ENCODE data around the gene SDF2L1.

The SDF2L1 gene

DNA sequence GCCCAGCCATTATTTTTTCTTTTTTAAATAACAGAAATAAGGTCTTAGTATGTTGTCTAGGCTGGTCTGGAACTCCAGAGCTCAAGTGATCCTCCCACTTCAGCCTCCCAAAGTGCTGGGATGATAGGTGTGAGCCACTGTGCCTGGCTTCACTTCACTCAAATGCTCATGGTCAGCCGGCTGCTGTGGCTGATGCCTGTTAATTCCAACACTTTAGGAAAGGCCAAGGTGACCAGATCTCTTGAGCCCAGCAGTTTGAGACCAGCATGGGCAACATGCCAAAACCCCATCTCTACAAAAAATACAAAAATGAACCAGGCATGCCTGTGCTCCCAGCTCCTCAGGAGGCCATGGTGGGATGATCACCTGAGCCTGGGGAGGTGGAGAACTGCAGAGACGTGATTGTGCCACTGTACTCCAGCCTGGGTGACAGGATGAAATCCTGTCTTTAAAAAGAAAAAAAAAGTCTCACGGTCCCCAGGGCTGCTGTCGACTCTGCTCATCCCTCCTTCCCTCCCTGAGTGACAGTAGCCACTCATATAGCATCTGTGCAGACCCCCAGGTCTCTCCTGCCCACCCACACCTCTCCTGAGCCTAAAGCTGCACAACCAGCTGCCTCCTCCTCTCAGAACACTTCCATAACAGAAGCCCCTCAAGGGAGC is 15.9 kb upstream of the SDF2L1 start:
- H3K4me3 ChIP-seq (ENCODE audit: low read depth, low read length) = no peak overlapping the region
- no peak for DNase-seq (ENCODE audit: low read depth)
- in situ Hi-C loops (cut with HindIII; ENCODE audit: low sequenced_read_pairs) = no loop called here
- TF ChIP-seq, protein P1, sequence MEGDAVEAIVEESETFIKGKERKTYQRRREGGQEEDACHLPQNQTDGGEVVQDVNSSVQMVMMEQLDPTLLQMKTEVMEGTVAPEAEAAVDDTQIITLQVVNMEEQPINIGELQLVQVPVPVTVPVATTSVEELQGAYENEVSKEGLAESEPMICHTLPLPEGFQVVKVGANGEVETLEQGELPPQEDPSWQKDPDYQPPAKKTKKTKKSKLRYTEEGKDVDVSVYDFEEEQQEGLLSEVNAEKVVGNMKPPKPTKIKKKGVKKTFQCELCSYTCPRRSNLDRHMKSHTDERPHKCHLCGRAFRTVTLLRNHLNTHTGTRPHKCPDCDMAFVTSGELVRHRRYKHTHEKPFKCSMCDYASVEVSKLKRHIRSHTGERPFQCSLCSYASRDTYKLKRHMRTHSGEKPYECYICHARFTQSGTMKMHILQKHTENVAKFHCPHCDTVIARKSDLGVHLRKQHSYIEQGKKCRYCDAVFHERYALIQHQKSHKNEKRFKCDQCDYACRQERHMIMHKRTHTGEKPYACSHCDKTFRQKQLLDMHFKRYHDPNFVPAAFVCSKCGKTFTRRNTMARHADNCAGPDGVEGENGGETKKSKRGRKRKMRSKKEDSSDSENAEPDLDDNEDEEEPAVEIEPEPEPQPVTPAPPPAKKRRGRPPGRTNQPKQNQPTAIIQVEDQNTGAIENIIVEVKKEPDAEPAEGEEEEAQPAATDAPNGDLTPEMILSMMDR (IDR thresholded peaks at IDR 0.05; ENCODE audit: low read depth, low read length, missing control alignments) = no peak

DNA sequence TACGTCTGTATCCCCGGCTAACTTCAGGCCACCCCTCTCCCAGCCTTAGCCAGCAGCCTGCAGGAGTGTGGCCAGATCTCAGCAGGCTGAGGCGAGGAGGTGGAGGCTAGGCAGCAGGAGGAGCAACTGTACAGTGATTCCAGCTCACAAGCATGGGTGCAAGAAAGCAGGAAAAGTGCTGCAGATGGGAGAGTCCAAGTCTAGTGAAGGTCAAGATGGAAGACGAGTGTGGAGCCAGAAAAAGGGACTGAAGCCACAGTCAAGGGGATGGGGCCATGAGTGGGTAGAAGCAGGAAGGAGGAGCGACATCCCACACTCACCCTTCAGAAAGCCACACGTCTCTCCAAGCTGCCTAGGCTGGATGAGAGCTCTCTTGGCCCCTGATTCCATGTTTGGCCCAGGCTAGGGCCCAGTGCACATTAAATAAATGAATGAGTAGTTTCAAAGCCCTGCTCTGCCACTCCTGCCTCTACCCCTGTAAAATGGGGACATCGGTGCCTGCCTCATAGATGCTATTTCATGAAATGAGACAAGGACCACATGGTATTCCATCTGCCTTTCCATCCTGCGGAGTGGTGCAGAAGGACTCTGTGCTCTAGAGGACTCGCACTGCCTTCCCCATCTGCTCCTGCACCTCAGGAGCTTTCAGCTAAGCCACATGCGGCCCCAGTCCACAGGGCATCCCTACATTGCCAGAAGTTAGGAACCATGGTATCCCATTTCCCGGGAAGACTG is 15.2 kb upstream of the SDF2L1 start:
- H3K4me3 ChIP-seq (ENCODE audit: low read depth, low read length) = no peak overlapping the region
- TF ChIP-seq, protein P1 (IDR thresholded peaks at IDR 0.05; ENCODE audit: low read depth, low read length, missing control alignments) = no peak

DNA sequence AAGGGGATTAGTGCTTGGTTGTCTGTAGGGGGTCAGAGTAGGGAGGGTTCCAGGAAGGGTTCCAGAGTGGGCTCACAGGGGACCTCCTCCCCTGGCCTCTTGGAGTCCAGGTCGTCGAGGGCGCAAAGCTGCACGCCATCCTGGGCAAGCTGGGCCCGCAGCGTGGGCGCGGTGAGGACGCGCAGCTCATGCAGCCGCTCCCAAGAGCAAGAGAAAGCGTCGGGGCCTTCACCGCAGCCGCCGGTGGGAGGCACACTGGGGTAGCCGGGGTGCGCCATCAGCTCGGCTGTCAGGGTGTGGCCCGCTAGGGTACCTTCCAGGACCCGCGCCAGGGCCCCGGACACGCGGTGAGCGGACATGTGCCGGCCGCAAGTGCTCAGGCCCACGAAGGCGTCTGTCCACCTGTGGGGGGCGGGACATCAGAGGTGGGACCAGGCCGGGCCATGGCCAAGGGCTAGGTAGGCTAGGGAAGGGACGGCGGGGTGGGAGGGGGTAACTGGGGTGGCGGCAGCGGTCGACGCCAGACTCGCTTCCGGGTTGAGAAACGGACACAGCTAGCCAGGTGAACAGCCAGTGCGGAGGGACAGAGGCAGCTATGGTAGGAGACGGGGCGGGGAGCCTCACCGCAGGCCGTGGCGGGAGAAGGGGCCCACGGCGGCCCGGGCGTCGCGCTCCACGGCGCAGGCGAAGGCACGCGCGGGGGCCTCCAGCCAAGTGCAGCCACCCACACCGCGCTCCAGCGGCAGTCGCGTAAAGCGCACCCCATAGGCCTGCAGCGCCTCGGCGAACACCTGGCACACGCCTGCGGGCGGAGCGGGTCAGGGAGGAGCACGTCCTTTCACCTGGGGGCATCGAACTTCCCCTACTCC is 13.5 kb upstream of the SDF2L1 start:
- in situ Hi-C loops (cut with HindIII; ENCODE audit: low sequenced_read_pairs) = no loop called here
- no peak for DNase-seq (ENCODE audit: low read depth)
- TF ChIP-seq, protein P1 (IDR thresholded peaks at IDR 0.05; ENCODE audit: low read depth, low read length, missing control alignments) = no peak
- H3K4me3 ChIP-seq (ENCODE audit: low read depth, low read length) = peak overlapping the region; percentile 73

More for the DNA sequence above, 15.2 kb upstream of the SDF2L1 start:
- DNase-seq (ENCODE audit: low read depth) = no peak
- in situ Hi-C loops (cut with HindIII; ENCODE audit: low sequenced_read_pairs) = no loop called here

DNA sequence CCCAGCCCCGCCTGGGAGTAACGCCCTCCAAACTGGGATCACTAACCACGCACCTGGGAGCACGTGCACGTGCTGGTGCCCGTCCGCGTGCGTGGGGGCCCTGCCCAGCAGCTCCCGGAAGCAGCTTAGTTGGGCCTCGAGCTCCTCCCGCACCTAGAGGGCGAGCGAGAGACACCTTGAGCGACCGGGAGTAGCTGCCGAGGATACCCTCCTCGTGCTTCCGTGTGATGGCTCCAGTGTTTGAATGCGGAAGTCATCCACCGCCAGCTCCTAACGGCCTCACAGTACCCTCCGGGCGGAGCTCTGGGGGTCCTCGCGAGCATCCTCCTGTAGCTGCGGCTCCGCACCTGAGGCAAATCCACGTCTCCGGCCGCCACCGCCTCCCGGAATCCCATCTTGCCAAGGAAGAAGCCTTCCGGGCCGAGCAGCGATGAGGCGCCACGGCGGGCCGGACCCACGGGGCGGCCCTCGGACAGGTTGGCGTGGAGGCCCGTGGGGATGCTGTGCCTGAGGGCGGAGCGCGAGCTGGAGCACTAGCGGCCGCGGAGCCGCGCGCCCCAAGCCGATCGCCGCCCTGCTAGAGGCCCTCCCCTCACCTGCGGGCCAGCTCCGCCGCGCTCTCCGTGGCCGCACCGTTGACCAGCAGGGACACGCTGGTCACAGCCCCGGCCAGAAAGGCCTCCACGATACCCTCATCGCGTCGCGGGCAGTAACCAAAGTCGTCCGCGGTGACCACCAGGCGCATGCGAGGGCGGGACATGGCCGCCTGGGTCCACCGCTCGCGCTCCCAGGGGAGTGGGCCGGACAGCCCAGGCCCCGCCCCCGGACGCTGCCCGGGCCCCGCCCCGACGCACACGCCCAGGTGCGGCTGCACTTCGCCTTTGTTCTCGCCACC is 12.6 kb upstream of the SDF2L1 start, which contains the start of gene YDJC:
YDJC (minus strand) TSS at position 768 of the 895 bp plus-strand sequence; CDS start at position 760, 8 bp downstream.
- in situ Hi-C loops (cut with HindIII; ENCODE audit: low sequenced_read_pairs) = no loop called here
- H3K4me3 ChIP-seq (ENCODE audit: low read depth, low read length) = peak within 1 kb of the TSS; percentile 73
- TF ChIP-seq, protein P1 (IDR thresholded peaks at IDR 0.05; ENCODE audit: low read depth, low read length, missing control alignments) = peak; percentile 64
- DNase-seq (ENCODE audit: low read depth) = peak; percentile 76

DNA sequence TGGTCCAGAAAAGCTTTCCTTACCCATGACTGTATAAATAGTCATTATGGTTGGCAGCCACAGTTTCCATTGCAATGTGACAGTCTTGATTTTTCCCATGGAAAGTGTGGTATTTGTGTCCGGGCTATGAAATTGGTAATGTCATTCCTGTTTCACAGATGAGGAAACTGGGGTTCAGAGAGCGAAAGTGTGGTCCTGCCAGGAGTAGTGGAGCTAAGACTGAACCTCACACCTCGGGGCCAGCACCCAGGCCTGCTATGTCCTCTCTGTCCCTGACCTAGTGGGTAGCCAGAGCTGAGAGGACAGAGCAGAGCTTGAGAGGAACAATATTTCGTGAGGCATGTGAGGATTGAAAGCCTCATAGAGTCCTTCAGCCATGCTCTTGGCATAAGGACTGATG is 11.1 kb upstream of the SDF2L1 start:
- TF ChIP-seq, protein P1 (IDR thresholded peaks at IDR 0.05; ENCODE audit: low read depth, low read length, missing control alignments) = no peak
- in situ Hi-C loops (cut with HindIII; ENCODE audit: low sequenced_read_pairs) = no loop called here
- H3K4me3 ChIP-seq (ENCODE audit: low read depth, low read length) = no peak overlapping the region
- DNase-seq (ENCODE audit: low read depth) = no peak

All from astrocyte of the cerebellum (primary cell).